Thyroid gland (tissue), 4 donors: ENCODE results near the gene WIPF2.

Source experiments
- CTCF ChIP-seq, 6 experiments: fragments of 200-600 bp in 3 of 6; fragments of 450-650 bp in 3 of 6; sonication (generic) in 3 of 6; IDR thresholded peaks; one replicate each; pipeline ENCODE4 v1.5.1; 2016 to 2019; ENCODE audit warnings: antibody characterized with exemption in 6 of 6, mild to moderate bottlenecking in 2 of 6, inconsistent platforms in 1 of 6, moderate library complexity in 1 of 6
- POLR2A ChIP-seq, 2 donors: fragments of 450-650 bp; IDR thresholded peaks; one replicate each; pipeline ENCODE4 v1.6.1; 2017; ENCODE audit warnings: antibody characterized with exemption in 2 of 2, mild to moderate bottlenecking in 2 of 2, moderate library complexity in 1 of 2

DNA sequence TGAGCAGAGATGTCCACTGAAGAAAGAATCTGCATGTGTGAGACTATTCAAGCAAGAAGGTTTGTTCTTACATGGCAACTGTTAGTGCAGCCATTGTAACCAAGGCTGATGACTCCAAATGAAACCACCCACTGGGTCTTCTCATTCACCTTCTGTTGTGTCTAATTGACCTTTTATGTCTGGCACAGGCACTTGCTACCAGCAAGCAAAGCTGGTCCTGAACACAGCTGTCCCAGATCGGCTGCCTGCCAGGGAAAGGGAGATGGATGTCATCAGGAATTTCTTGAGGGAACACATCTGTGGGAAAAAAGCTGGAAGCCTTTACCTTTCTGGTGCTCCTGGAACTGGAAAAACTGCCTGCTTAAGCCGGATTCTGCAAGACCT, 72.2 kb downstream of the WIPF2 start:
- TF ChIP-seq CTCF (IDR thresholded peaks at IDR 0.05) (no peak), POLR2A (IDR thresholded peaks at IDR 0.05) (no peak)
